ENCODE measurements around the gene CUBN.

Gene CUBN

DNA sequence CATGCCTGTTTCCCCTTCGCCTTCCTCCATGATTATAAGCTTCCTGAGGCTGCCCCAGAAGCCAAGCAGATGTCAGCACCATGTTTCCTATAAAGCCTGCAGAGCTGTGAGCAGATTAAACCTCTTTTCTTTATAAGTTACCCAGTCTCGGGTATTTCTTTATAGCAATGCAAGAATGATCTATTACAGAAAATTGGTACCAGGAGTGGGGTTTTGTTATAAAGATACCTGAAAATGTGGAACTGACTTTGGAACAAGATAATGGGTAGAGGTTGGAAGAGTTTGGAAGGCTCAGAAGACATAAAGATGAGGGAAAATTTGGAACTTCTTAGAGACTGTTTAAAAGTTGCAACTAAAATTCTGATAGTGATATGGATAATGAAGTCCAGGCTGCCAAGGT lies 307.6 kb downstream of the CUBN start:
- TF ChIP-seq, protein P1, sequence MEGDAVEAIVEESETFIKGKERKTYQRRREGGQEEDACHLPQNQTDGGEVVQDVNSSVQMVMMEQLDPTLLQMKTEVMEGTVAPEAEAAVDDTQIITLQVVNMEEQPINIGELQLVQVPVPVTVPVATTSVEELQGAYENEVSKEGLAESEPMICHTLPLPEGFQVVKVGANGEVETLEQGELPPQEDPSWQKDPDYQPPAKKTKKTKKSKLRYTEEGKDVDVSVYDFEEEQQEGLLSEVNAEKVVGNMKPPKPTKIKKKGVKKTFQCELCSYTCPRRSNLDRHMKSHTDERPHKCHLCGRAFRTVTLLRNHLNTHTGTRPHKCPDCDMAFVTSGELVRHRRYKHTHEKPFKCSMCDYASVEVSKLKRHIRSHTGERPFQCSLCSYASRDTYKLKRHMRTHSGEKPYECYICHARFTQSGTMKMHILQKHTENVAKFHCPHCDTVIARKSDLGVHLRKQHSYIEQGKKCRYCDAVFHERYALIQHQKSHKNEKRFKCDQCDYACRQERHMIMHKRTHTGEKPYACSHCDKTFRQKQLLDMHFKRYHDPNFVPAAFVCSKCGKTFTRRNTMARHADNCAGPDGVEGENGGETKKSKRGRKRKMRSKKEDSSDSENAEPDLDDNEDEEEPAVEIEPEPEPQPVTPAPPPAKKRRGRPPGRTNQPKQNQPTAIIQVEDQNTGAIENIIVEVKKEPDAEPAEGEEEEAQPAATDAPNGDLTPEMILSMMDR (IDR thresholded peaks at IDR 0.05; ENCODE audit: low read depth, low read length) = no peak
- no peak overlapping the region for H3K4me3 ChIP-seq (ENCODE audit: low read depth, low read length)

DNA sequence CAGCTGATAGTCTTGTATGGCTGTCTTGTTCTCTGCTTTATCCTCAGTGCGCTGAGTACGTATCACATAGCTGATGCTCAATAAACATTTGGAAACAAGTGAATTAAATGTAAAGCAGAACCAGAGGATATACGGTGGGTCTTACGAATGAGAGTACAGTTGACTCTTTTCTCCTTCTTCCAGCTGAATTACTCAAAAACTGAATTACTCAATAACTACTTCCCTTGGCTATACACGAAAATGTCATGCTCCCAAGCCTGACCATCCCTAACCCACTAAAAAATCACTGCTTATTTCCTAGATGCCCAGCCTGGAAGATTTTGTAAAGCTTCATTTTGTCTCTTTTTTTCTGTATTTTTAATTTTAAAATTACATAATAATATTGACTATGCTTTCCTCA lies 309.2 kb downstream of the CUBN start:
- TF ChIP-seq, protein P1 (IDR thresholded peaks at IDR 0.05; ENCODE audit: low read depth, low read length) = no peak
- no peak overlapping the region for H3K4me3 ChIP-seq (ENCODE audit: low read depth, low read length)

DNA sequence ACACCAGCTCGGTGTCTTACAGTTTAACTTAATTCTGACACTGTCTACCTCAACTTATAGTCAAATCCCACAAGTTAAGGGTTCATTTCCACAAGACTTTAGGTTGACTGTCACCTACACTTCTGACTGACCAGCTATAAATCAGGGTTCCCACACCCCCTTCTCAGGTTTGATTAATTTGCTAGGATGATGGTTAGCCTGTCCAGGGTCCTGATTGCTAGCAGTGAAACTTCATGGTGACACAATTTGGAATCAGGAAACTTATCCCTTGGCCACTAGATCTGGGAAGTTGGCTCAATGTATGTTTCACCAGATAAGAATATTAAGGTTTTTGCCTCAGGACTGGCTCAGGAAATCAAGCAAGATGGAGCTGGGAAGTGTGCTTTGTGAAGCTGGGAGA lies 309.6 kb downstream of the CUBN start:
- no peak overlapping the region for H3K4me3 ChIP-seq (ENCODE audit: low read depth, low read length)
- TF ChIP-seq, protein P1 (IDR thresholded peaks at IDR 0.05; ENCODE audit: low read depth, low read length) = no peak

DNA sequence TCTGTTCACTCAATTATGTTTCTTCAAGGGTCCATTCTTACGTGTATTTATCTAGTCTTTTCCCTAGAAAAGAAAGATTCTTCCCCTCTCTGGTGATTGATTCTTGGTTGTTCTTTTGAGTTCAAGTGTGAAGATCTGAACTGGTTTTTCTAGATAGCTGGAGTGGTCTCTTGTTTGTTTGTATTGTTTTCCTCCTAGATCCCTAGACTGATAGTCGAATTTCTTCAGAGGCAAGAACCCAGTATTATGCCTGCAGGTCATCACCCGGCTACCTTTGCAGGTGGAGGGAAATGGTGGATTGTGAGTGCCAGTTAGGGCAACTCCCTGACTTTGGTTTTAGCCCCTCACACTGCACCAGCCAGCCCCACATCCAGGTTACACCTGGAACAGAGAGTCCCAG lies 310.2 kb downstream of the CUBN start:
- TF ChIP-seq, protein P1 (IDR thresholded peaks at IDR 0.05; ENCODE audit: low read depth, low read length) = no peak

DNA sequence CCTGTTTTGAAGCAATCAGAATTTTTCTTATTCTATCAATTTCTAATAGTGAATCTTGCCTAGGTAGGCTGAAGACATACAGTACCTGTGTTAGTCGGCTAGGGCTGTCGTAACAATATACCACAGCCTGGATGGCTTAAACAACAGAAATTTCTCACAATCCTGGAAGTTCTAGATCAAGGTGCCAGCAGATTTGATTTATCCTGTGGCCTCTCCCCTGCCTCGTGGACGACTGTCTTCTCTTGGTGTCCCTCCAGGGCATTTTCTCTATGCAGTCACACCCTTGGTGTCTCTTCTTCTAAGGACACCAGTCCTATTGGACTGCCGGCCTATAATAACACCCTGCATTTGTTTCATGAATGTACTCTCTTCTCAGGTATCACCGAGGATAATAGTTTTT lies 310.6 kb downstream of the CUBN start:
- no peak overlapping the region for H3K4me3 ChIP-seq (ENCODE audit: low read depth, low read length)
- TF ChIP-seq, protein P1 (IDR thresholded peaks at IDR 0.05; ENCODE audit: low read depth, low read length) = no peak

More for the DNA sequence above, 310.2 kb downstream of the CUBN start:
- H3K4me3 ChIP-seq (ENCODE audit: low read depth, low read length) = no peak overlapping the region

DNA sequence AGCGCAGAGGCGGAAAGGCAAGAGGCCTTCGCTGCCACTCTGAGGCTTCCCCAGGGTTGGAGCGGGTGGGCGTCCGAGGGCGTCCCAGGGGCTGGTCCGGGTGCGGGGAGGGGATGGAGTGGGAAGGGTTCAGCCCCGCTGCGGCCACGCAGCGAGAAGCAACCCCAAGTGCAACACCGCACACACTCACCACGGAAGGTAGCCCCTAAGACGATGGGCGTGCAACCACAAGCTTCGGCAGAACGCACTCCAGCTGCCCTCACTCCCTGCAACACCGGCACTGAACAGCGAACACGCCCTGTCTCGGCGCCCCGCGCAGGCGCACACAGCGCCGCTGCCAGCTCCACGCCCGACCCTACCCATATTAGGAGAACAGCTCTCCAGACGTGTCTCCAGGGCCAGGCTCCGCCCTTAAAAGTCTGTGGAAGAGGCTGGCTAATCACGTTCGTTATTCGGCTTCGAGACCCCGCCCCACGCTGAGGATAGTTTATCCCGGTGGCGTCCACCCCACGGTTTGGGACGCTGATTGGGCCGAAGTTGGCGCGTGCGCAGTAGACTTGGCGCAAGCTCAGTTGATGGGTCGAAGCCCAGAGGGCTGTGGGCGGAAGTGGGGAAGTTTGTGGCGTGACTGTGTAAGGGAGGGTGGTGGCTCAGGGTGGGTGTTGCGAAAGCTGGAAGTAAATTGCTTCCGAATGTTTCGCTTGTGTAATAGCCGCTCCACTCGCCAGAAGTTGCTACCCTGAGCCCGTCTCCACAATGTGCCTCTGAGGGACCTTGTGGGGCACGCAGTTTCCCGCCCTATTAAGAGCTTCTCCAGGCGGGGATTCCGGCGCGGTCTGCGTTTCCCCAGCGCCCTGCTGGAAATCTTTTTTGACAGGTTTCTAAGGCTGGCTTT lies 312.2 kb downstream of the CUBN start, which contains the start of gene RSU1:
RSU1 (minus strand) TSS at position 300 of the 895 bp plus-strand sequence. CDS start 343 bp downstream, outside the sequence.
- TF ChIP-seq, protein P1 (IDR thresholded peaks at IDR 0.05; ENCODE audit: low read depth, low read length) = no peak

DNA sequence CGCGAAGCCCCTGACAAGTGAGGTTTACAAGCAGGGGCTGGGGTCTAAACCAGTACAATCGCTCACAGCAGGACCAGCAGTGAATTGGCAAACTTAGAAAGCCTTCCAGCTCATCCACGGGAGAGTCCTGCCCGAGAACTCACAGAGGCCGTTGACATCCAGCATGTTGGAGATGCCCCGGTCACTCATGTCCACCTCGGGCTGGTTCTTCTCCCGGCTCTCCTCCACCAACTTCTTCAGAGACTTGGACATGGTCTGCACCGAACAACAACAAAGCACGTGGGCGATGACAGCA lies 312.8 kb downstream of the CUBN start:
- TF ChIP-seq, protein P1 (IDR thresholded peaks at IDR 0.05; ENCODE audit: low read depth, low read length) = no peak
- H3K4me3 ChIP-seq (ENCODE audit: low read depth, low read length) = peak overlapping the region; percentile 71

More for the DNA sequence above, 312.2 kb downstream of the CUBN start, which contains the start of gene RSU1:
- peak within 1 kb of the TSS; percentile 71 for H3K4me3 ChIP-seq (ENCODE audit: low read depth, low read length)
